Superior temporal gyrus (tissue), 1 donor: ENCODE data around the gene C6orf163.

Source experiments
- DNase-seq: peaks from one replicate; pipeline ENCODE4 v3.0.0-alpha.2; 2016; ENCODE audit errors: extremely low spot score

Gene C6orf163

GRCh38 chr6:87356181-87356580 is 11.6 kb downstream of the C6orf163 start:
- DNase-seq = no peak

GRCh38 chr6:87357479-87358196 is 13.0 kb downstream of the C6orf163 start:
- DNase-seq = no peak

GRCh38 chr6:87364602-87365252 is 20.1 kb downstream of the C6orf163 start:
- DNase-seq = no peak

- DNase-seq = no peak
Measured at GRCh38 chr6:87366072-87366827, 21.6 kb downstream of the C6orf163 start.

- no peak for DNase-seq
Measured at GRCh38 chr6:87366899-87367298, 22.3 kb downstream of the C6orf163 start.

- DNase-seq = no peak
Measured at GRCh38 chr6:87373377-87373776, 28.8 kb downstream of the C6orf163 start.

- DNase-seq = no peak
Measured at GRCh38 chr6:87375315-87375714, 30.7 kb downstream of the C6orf163 start.

GRCh38 chr6:87376643-87377042 is 32.0 kb downstream of the C6orf163 start:
- DNase-seq = no peak

- DNase-seq = no peak
Measured at GRCh38 chr6:87378947-87379346, 34.3 kb downstream of the C6orf163 start.

- DNase-seq = no peak
Measured at GRCh38 chr6:87382861-87383260, 38.2 kb downstream of the C6orf163 start.

- no peak for DNase-seq
Measured at GRCh38 chr6:87384038-87384437, 39.4 kb downstream of the C6orf163 start.

GRCh38 chr6:87384449-87384848 is 39.8 kb downstream of the C6orf163 start:
- no peak for DNase-seq

- peak; percentile 22 for DNase-seq
Measured at GRCh38 chr6:87391334-87391733, 46.7 kb downstream of the C6orf163 start.

GRCh38 chr6:87393026-87393622 is 48.5 kb downstream of the C6orf163 start:
- DNase-seq = peak; percentile 91

- DNase-seq = no peak
Measured at GRCh38 chr6:87395431-87395830, 50.8 kb downstream of the C6orf163 start.

GRCh38 chr6:87396595-87397392 is 52.2 kb downstream of the C6orf163 start:
- DNase-seq = no peak

- DNase-seq = no peak
Measured at GRCh38 chr6:87397656-87398055, 53.0 kb downstream of the C6orf163 start.

GRCh38 chr6:87401832-87402231 is 57.2 kb downstream of the C6orf163 start:
- no peak for DNase-seq

- DNase-seq = no peak
Measured at GRCh38 chr6:87407561-87407900, 62.9 kb downstream of the C6orf163 start.

- DNase-seq = peak; percentile 79
Measured at GRCh38 chr6:87407901-87408720, 63.5 kb downstream of the C6orf163 start, which contains the start of gene CFAP206. CFAP206 (plus strand) TSS chr6:87407972; CDS start chr6:87409840, 1,868 bp downstream.
